WTC11 (cell line): Measurements from ENCODE around the gene NPAS1. TPM values are rescaled to one million over a fixed set of nuclear protein-coding genes. Genes with fewer than 3 reads are reported as not detected.

ENCODE experiments used
- ATAC-seq: fragments of 200-7000 bp; cut with Tn5 transposase; 2 replicates; pipeline ENCODE4 v1.10.0; 2021; ENCODE audit warnings: mild to moderate bottlenecking, moderate library complexity
- CTCF ChIA-PET: fragments of 300-600 bp; sonication (Branson Sonifier 250); formaldehyde crosslinking; loops from one replicate; lab custom pipeline; 2021; ENCODE audit warnings: antibody characterized with exemption; lab: Charles Lee
- POLR2A ChIA-PET: fragments of 350-600 bp; sonication (Branson Sonifier 250); formaldehyde crosslinking; loops from one replicate; lab custom pipeline; 2021; ENCODE audit warnings: antibody characterized with exemption; lab: Charles Lee
- DNase-seq: peaks from one replicate; pipeline ENCODE4 v3.0.0; 2021; ENCODE audit warnings: low spot score
- H3K27ac Mint-ChIP-seq: 2 replicates; pipeline ENCODE4 v1.8.0; 2021; ENCODE audit warnings: mixed read lengths
- H3K27me3 Mint-ChIP-seq: 2 replicates; pipeline ENCODE4 v1.8.0; 2021; ENCODE audit warnings: low read depth, mild to moderate bottlenecking, moderate library complexity, mixed read lengths
- H3K36me3 Mint-ChIP-seq: 2 replicates; pipeline ENCODE4 v1.8.0; 2021; ENCODE audit warnings: mixed read lengths
- H3K4me1 Mint-ChIP-seq: 2 replicates; pipeline ENCODE4 v1.8.0; 2022; ENCODE audit warnings: mixed read lengths
- H3K4me3 Mint-ChIP-seq: 2 replicates; pipeline ENCODE4 v1.8.0; 2021; ENCODE audit warnings: mild to moderate bottlenecking, moderate library complexity, mixed read lengths
- H3K9me3 Mint-ChIP-seq: 2 replicates; pipeline ENCODE4 v1.8.0; 2021; ENCODE audit warnings: mixed read lengths
- AFF4 ChIP-seq: sonication (generic); formaldehyde crosslinking; IDR thresholded peaks from 2 replicates; pipeline ENCODE4 v1.8.1; 2023; ENCODE audit warnings: mild to moderate bottlenecking, missing genetic modification reagents, borderline replicate concordance
- AR ChIP-seq: fragments of 250-450 bp; sonication (Bioruptor Pico); IDR thresholded peaks from 2 replicates; pipeline ENCODE4 v1.9.0; 2021; ENCODE audit warnings: mild to moderate bottlenecking
- ATF1 ChIP-seq: sonication (generic); formaldehyde crosslinking; IDR thresholded peaks from 2 replicates; pipeline ENCODE4 v1.8.1; 2023; ENCODE audit warnings: mild to moderate bottlenecking, moderate library complexity, missing genetic modification reagents
- E2F4 ChIP-seq: sonication (generic); formaldehyde crosslinking; IDR thresholded peaks from 2 replicates; pipeline ENCODE4 v1.8.1; 2022; ENCODE audit warnings: low read depth, mild to moderate bottlenecking, moderate library complexity, missing genetic modification reagents, borderline replicate concordance
- FOXJ3 ChIP-seq: sonication (generic); formaldehyde crosslinking; IDR thresholded peaks from 2 replicates; pipeline ENCODE4 v1.9.0; 2021; ENCODE audit warnings: missing genetic modification reagents, mild to moderate bottlenecking, borderline replicate concordance
- IRF2 ChIP-seq: sonication (generic); formaldehyde crosslinking; IDR thresholded peaks from 2 replicates; pipeline ENCODE4 v1.8.0; 2022; ENCODE audit warnings: low read depth, missing genetic modification reagents, borderline replicate concordance
- MXD4 ChIP-seq: fragments of 250-450 bp; sonication (Bioruptor Pico); IDR thresholded peaks from 2 replicates; pipeline ENCODE4 v1.8.0; 2021; ENCODE audit warnings: mild to moderate bottlenecking, moderate library complexity, borderline replicate concordance
- MYBL2 ChIP-seq: sonication (generic); formaldehyde crosslinking; IDR thresholded peaks from 2 replicates; pipeline ENCODE4 v1.8.1; 2023; ENCODE audit warnings: mild to moderate bottlenecking, moderate library complexity, missing genetic modification reagents
- NFATC4 ChIP-seq: fragments of 250-450 bp; sonication (Bioruptor Pico); IDR thresholded peaks from 2 replicates; pipeline ENCODE4 v1.9.0; 2021; ENCODE audit warnings: mild to moderate bottlenecking
- NFE2L1 ChIP-seq: sonication (generic); formaldehyde crosslinking; IDR thresholded peaks from 2 replicates; pipeline ENCODE4 v1.8.1; 2023; ENCODE audit warnings: missing genetic modification reagents
- NR1H2 ChIP-seq: sonication (generic); formaldehyde crosslinking; IDR thresholded peaks from 2 replicates; pipeline ENCODE4 v1.9.0; 2021; ENCODE audit warnings: mild to moderate bottlenecking, moderate library complexity, missing genetic modification reagents
- PREB ChIP-seq: sonication (generic); formaldehyde crosslinking; IDR thresholded peaks from 2 replicates; pipeline ENCODE4 v1.8.1; 2022; ENCODE audit warnings: mild to moderate bottlenecking, missing genetic modification reagents, moderate library complexity, borderline replicate concordance
- RORB ChIP-seq: fragments of 250-450 bp; sonication (Bioruptor Pico); IDR thresholded peaks from 2 replicates; pipeline ENCODE4 v1.9.0; 2021; ENCODE audit warnings: mild to moderate bottlenecking
- SOX15 ChIP-seq: fragments of 250-450 bp; sonication (Bioruptor Pico); IDR thresholded peaks from 2 replicates; pipeline ENCODE4 v1.9.0; 2021; ENCODE audit warnings: mild to moderate bottlenecking
- TEAD1 ChIP-seq: sonication (generic); formaldehyde crosslinking; IDR thresholded peaks from 2 replicates; pipeline ENCODE4 v1.8.0; 2022; ENCODE audit warnings: mild to moderate bottlenecking, missing genetic modification reagents
- TEAD4 ChIP-seq: sonication (generic); formaldehyde crosslinking; IDR thresholded peaks from 2 replicates; pipeline ENCODE4 v1.8.0; 2022; ENCODE audit warnings: mild to moderate bottlenecking, missing genetic modification reagents
- TP53 ChIP-seq: sonication (generic); formaldehyde crosslinking; IDR thresholded peaks from 2 replicates; pipeline ENCODE4 v1.8.1; 2023; ENCODE audit warnings: mild to moderate bottlenecking, missing genetic modification reagents
- ZNF121 ChIP-seq: sonication (generic); formaldehyde crosslinking; IDR thresholded peaks from 2 replicates; pipeline ENCODE4 v1.8.0; 2023; ENCODE audit warnings: missing genetic modification reagents
- ZNF232 ChIP-seq: sonication (generic); formaldehyde crosslinking; IDR thresholded peaks from 2 replicates; pipeline ENCODE4 v1.8.0; 2022; ENCODE audit warnings: mild to moderate bottlenecking, missing genetic modification reagents
- ZNF425 ChIP-seq: fragments of 250-450 bp; sonication (Bioruptor Pico); conservative IDR thresholded peaks from 2 replicates; pipeline ENCODE4 v1.9.0; 2021; ENCODE audit warnings: mild to moderate bottlenecking
- total RNA-seq: library from RNA; stranded (reverse); gene quantifications from 3 replicates; pipeline ENCODE4 v1.2.3, GENCODE V29; 2021

Gene NPAS1
- total RNA-seq, 1 experiment from 2014 or later: 6.8 TPM

- CTCF ChIA-PET: no interaction called here
- TF ChIP-seq MYBL2 (CRISPR knock-in tag) (no peak), ATF1 (CRISPR knock-in tag) (no peak), AFF4 (no peak), AR (CRISPR knock-in tag) (no peak), TEAD1 (CRISPR knock-in tag) (no peak), TP53 (CRISPR knock-in tag) (no peak), NR1H2 (CRISPR knock-in tag) (no peak), SOX15 (CRISPR knock-in tag) (no peak), TEAD4 (no peak)
- no peak for DNase-seq
- peaks cover 27% of the 10 kb centered on the region for H3K36me3 Mint-ChIP-seq
- POLR2A ChIA-PET: no interaction called here
- H3K4me1 Mint-ChIP-seq: peaks cover 11% of the 10 kb centered on the region
- H3K27me3 Mint-ChIP-seq: no peaks in the 10 kb centered on the region
- no peaks in the 10 kb centered on the region for H3K9me3 Mint-ChIP-seq
- H3K4me3 Mint-ChIP-seq: no peak overlapping the region
- ATAC-seq: no peak
- H3K27ac Mint-ChIP-seq: no peak overlapping the region
Measured at GRCh38 chr19:46994141-46994686, 25.4 kb upstream of the NPAS1 start.

- Mint-ChIP-seq H3K9me3 (no peaks in the 10 kb centered on the region), H3K27ac (no peak overlapping the region), H3K36me3 (peaks cover 38% of the 10 kb centered on the region), H3K4me3 (no peak overlapping the region), H3K4me1 (peaks cover 11% of the 10 kb centered on the region), H3K27me3 (no peaks in the 10 kb centered on the region)
- TF ChIP-seq MXD4 (CRISPR knock-in tag) (no peak), RORB (CRISPR knock-in tag) (no peak), FOXJ3 (CRISPR knock-in tag) (no peak), NFATC4 (CRISPR knock-in tag) (no peak), ZNF425 (CRISPR knock-in tag) (no peak), NFE2L1 (CRISPR knock-in tag) (no peak), IRF2 (CRISPR knock-in tag) (no peak), ZNF121 (no peak), E2F4 (CRISPR knock-in tag) (no peak), ZNF232 (CRISPR knock-in tag) (no peak), PREB (CRISPR knock-in tag) (no peak)
- no peak for ATAC-seq
- ChIA-PET CTCF (interaction anchor here (2.5 kb wide), 1 partner anchor 17 kb away, joined by 13 read pairs; no protein-coding TSS in a partner anchor), POLR2A (interaction anchor here (0.6 kb wide), 1 partner anchor 75 kb away, joined by 3 read pairs; no protein-coding TSS in a partner anchor)
- no peak for DNase-seq
Measured at GRCh38 chr19:46995492-46995891, 24.1 kb upstream of the NPAS1 start.
